ENCODE data around the gene CKS2. TPM values are rescaled to one million over a fixed set of nuclear protein-coding genes. Genes with fewer than 3 reads are reported as not detected.

The CKS2 gene
- total RNA-seq, 1 experiment from 2014 or later = 132 TPM

DNA sequence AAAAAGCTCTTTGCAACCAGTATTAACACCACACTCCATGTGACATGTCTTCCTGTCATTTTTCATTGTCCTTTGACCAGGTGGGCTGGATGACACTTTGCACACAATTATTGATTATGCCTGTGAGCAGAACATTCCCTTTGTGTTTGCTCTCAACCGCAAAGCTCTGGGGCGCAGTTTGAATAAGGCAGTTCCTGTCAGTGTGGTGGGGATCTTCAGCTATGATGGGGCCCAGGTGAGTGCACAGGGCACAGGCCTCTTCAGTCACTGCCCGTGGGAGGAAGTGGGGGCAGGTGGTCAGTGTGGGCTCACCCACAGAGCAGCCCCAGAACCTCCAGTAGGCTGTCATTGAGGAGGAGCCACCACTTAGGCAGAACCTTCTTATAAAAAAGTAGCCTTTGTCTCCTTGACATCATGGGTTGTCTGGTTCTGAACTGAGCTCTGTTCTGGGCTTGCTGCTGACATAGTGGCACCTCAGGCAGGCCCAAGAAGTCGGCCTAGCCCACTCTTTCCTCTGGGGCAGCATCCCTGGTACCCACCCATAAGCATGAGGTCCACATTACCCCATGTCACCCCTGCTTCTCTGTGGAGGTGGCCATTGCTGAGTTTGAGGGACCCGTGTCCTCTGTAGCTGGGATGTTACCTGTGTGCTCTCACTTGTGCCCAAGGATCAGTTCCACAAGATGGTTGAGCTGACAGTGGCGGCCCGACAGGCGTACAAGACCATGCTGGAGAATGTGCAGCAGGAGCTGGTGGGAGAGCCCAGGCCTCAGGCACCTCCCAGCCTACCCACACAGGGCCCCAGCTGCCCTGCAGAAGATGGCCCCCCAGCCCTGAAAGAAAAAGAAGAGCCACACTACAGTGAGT lies 46.6 kb downstream of the CKS2 start:
- intact Hi-C loops (cut with micrococcal nuclease; ENCODE audit: unreplicated experiment) = no loop called here

DNA sequence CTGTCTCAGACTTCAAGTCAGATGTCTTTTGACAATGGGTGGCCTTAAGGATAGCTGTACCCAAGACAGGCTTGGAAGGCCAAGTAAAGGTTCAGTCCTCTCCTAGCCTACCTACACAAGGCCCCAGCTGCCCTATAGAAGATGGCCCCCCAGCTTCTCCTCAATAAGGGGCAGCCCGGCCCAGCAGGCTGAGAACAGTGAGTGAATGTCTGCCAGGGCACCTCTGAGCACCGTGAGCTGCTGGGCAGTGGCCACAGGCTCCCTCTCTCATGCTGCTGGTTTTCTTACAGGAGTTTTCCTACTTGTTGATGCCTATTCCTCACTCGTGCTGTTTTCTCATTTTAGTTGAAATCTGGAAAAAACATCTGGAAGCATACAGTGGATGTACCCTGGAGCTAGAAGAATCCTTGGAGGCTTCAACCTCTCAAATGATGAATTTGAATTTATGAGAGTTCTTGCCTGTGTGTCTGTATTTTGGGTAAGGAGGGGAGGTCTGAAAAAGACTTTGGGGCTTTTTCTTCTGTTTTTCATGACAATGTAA lies 47.5 kb downstream of the CKS2 start:
- CTCF ChIA-PET = no interaction called here

More for the DNA sequence above, 46.6 kb downstream of the CKS2 start:
- BruUV-seq (replicated peaks) = no TSS peak
- H3K27ac ChIP-seq (ENCODE audit: low read length) = no peak overlapping the region
- in situ Hi-C loops (cut with HindIII; ENCODE audit: low pct_unique_long_range_greater_than_20kb, low sequenced_read_pairs) = no loop called here
- DNase-seq (ENCODE audit: low read depth, low spot score) (no peak), ATAC-seq (no peak)
- POLR2A ChIA-PET = no interaction called here
- CTCF ChIA-PET = no interaction called here
- no peak overlapping the region for H3K4me3 ChIP-seq (ENCODE audit: low read depth in 2 of 2, low read length in 2 of 2)
- TF ChIP-seq, protein P1, sequence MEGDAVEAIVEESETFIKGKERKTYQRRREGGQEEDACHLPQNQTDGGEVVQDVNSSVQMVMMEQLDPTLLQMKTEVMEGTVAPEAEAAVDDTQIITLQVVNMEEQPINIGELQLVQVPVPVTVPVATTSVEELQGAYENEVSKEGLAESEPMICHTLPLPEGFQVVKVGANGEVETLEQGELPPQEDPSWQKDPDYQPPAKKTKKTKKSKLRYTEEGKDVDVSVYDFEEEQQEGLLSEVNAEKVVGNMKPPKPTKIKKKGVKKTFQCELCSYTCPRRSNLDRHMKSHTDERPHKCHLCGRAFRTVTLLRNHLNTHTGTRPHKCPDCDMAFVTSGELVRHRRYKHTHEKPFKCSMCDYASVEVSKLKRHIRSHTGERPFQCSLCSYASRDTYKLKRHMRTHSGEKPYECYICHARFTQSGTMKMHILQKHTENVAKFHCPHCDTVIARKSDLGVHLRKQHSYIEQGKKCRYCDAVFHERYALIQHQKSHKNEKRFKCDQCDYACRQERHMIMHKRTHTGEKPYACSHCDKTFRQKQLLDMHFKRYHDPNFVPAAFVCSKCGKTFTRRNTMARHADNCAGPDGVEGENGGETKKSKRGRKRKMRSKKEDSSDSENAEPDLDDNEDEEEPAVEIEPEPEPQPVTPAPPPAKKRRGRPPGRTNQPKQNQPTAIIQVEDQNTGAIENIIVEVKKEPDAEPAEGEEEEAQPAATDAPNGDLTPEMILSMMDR (IDR thresholded peaks at IDR 0.05) = no peak
- TF ChIP-seq POLR2AphosphoS5 (IDR thresholded peaks at IDR 0.05; ENCODE audit: low read depth, low read length) (no peak), TCF7L2 (IDR thresholded peaks at IDR 0.05; ENCODE audit: low read depth, low read length) (no peak), SIN3A (IDR thresholded peaks at IDR 0.05; ENCODE audit: borderline replicate concordance, insufficient read depth, low read depth, low read length) (no peak)
- TF ChIP-seq, protein P2, sequence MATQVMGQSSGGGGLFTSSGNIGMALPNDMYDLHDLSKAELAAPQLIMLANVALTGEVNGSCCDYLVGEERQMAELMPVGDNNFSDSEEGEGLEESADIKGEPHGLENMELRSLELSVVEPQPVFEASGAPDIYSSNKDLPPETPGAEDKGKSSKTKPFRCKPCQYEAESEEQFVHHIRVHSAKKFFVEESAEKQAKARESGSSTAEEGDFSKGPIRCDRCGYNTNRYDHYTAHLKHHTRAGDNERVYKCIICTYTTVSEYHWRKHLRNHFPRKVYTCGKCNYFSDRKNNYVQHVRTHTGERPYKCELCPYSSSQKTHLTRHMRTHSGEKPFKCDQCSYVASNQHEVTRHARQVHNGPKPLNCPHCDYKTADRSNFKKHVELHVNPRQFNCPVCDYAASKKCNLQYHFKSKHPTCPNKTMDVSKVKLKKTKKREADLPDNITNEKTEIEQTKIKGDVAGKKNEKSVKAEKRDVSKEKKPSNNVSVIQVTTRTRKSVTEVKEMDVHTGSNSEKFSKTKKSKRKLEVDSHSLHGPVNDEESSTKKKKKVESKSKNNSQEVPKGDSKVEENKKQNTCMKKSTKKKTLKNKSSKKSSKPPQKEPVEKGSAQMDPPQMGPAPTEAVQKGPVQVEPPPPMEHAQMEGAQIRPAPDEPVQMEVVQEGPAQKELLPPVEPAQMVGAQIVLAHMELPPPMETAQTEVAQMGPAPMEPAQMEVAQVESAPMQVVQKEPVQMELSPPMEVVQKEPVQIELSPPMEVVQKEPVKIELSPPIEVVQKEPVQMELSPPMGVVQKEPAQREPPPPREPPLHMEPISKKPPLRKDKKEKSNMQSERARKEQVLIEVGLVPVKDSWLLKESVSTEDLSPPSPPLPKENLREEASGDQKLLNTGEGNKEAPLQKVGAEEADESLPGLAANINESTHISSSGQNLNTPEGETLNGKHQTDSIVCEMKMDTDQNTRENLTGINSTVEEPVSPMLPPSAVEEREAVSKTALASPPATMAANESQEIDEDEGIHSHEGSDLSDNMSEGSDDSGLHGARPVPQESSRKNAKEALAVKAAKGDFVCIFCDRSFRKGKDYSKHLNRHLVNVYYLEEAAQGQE (IDR thresholded peaks at IDR 0.05; ENCODE audit: insufficient read depth in 1 of 2, low read depth in 2 of 2, low read length in 1 of 2) = no peak
- H3K27me3 ChIP-seq (ENCODE audit: control insufficient read depth, insufficient read depth, low read length) = no peaks in the 10 kb centered on the region
- no peaks in the 10 kb centered on the region for H3K9me3 ChIP-seq (ENCODE audit: control insufficient read depth, insufficient read depth, low read depth, low read length)
- H3K4me1 ChIP-seq (ENCODE audit: control insufficient read depth, insufficient read depth, low read length) = no peaks in the 10 kb centered on the region
- H3K36me3 ChIP-seq (ENCODE audit: control insufficient read depth, insufficient read depth, low read length) = no peaks in the 10 kb centered on the region

More for the DNA sequence above, 47.5 kb downstream of the CKS2 start:
- no TSS peak for BruUV-seq (replicated peaks)
- H3K27ac ChIP-seq (ENCODE audit: low read length) = no peak overlapping the region
- H3K9me3 ChIP-seq (ENCODE audit: control insufficient read depth, insufficient read depth, low read depth, low read length) = no peaks in the 10 kb centered on the region
- H3K27me3 ChIP-seq (ENCODE audit: control insufficient read depth, insufficient read depth, low read length) = no peaks in the 10 kb centered on the region
- in situ Hi-C loops (cut with HindIII; ENCODE audit: low pct_unique_long_range_greater_than_20kb, low sequenced_read_pairs) (no loop called here), intact Hi-C loops (cut with micrococcal nuclease; ENCODE audit: unreplicated experiment) (no loop called here)
- DNase-seq (ENCODE audit: low read depth, low spot score) = no peak
- TF ChIP-seq SIN3A (IDR thresholded peaks at IDR 0.05; ENCODE audit: borderline replicate concordance, insufficient read depth, low read depth, low read length) (no peak), TCF7L2 (IDR thresholded peaks at IDR 0.05; ENCODE audit: low read depth, low read length) (no peak), POLR2AphosphoS5 (IDR thresholded peaks at IDR 0.05; ENCODE audit: low read depth, low read length) (no peak)
- TF ChIP-seq, protein P1 (IDR thresholded peaks at IDR 0.05) = no peak
- TF ChIP-seq, protein P2 (IDR thresholded peaks at IDR 0.05; ENCODE audit: insufficient read depth in 1 of 2, low read depth in 2 of 2, low read length in 1 of 2) = no peak
- H3K4me1 ChIP-seq (ENCODE audit: control insufficient read depth, insufficient read depth, low read length) = no peaks in the 10 kb centered on the region
- POLR2A ChIA-PET = no interaction called here
- no peak for ATAC-seq
- no peaks in the 10 kb centered on the region for H3K36me3 ChIP-seq (ENCODE audit: control insufficient read depth, insufficient read depth, low read length)
- H3K4me3 ChIP-seq (ENCODE audit: low read depth in 2 of 2, low read length in 2 of 2) = no peak overlapping the region
